GM23338 (cell line): ENCODE results near the gene RSPO1. TPM values are rescaled to one million over a fixed set of nuclear protein-coding genes. Genes with fewer than 3 reads are reported as not detected.

Source experiments
- ATAC-seq: fragments of 200-7000 bp; cut with Tn5 transposase; 3 replicates; pipeline ENCODE4 v1.9.1; 2020
- DNase-seq: peaks from one replicate; pipeline ENCODE4 v3.0.0-alpha.2; 2015; ENCODE audit warnings: low spot score
- H2AFZ ChIP-seq: fragments of 200-600 bp; sonication (generic); 2 replicates; pipeline ENCODE4 v1.8.0; 2016; ENCODE audit warnings: antibody characterized with exemption, mild to moderate bottlenecking, moderate library complexity
- H3F3A ChIP-seq: fragments of 200-600 bp; sonication (generic); replicated peaks from 2 replicates; pipeline ENCODE4 v1.8.0; 2017; ENCODE audit warnings: antibody characterized with exemption, mixed run types, low read depth
- H3K27ac ChIP-seq: fragments of 200-600 bp; sonication (generic); 2 replicates; pipeline ENCODE4 v1.6.1; 2016; ENCODE audit warnings: low read depth
- H3K27me3 ChIP-seq: fragments of 200-600 bp; sonication (generic); 2 replicates; pipeline ENCODE4 v1.8.0; 2016; ENCODE audit warnings: mild to moderate bottlenecking, mixed run types, moderate library complexity; ENCODE audit not compliant: insufficient read depth
- H3K36me3 ChIP-seq: fragments of 200-600 bp; sonication (generic); 2 replicates; pipeline ENCODE4 v1.8.0; 2016; ENCODE audit warnings: mild to moderate bottlenecking; ENCODE audit not compliant: insufficient read depth
- H3K4me1 ChIP-seq: fragments of 200-600 bp; sonication (generic); 2 replicates; pipeline ENCODE4 v1.8.0; 2016; ENCODE audit warnings: mild to moderate bottlenecking, moderate library complexity; ENCODE audit not compliant: insufficient read depth
- H3K4me2 ChIP-seq: fragments of 200-600 bp; sonication (generic); 2 replicates; pipeline ENCODE4 v1.7.1; 2017; ENCODE audit warnings: mixed run types
- H3K4me3 ChIP-seq: fragments of 200-600 bp; sonication (generic); 2 replicates; pipeline ENCODE4 v1.6.1; 2016; ENCODE audit warnings: mixed run types
- H3K79me2 ChIP-seq: fragments of 200-600 bp; sonication (generic); replicated peaks from 2 replicates; pipeline ENCODE4 v1.8.0; 2017; ENCODE audit warnings: mild to moderate bottlenecking; ENCODE audit not compliant: insufficient read depth
- H3K9me2 ChIP-seq: fragments of 200-600 bp; sonication (generic); 2 replicates; pipeline ENCODE4 v1.8.0; 2017; ENCODE audit not compliant: insufficient read depth
- H4K20me1 ChIP-seq: fragments of 200-600 bp; sonication (generic); replicated peaks from 2 replicates; pipeline ENCODE4 v1.8.0; 2017; ENCODE audit warnings: mild to moderate bottlenecking; ENCODE audit not compliant: insufficient read depth
- H3K27ac Mint-ChIP-seq: 2 replicates; pipeline ENCODE4 v1.8.0; 2020; ENCODE audit warnings: inconsistent platforms, mild to moderate bottlenecking, moderate library complexity, mixed read lengths
- H3K27me3 Mint-ChIP-seq: 3 replicates; pipeline ENCODE4 v1.8.0; 2022; ENCODE audit warnings: low read depth, mild to moderate bottlenecking, moderate library complexity, mixed read lengths, inconsistent platforms; ENCODE audit not compliant: insufficient read depth, poor library complexity
- H3K36me3 Mint-ChIP-seq: 3 replicates; pipeline ENCODE4 v1.8.0; 2021; ENCODE audit warnings: low read depth, mild to moderate bottlenecking, inconsistent platforms, moderate library complexity, mixed read lengths
- H3K4me1 Mint-ChIP-seq: 3 replicates; pipeline ENCODE4 v1.8.0; 2020; ENCODE audit warnings: mild to moderate bottlenecking, inconsistent platforms, mixed read lengths
- H3K4me3 Mint-ChIP-seq: 3 replicates; pipeline ENCODE4 v1.8.0; 2021; ENCODE audit warnings: moderate library complexity, mild to moderate bottlenecking, inconsistent platforms, mixed read lengths
- H3K9me3 Mint-ChIP-seq: 3 replicates; pipeline ENCODE4 v1.8.0; 2020; ENCODE audit warnings: moderate library complexity, mild to moderate bottlenecking, inconsistent platforms, mixed read lengths
- CREB1 ChIP-seq: fragments of 250-450 bp; sonication (Bioruptor Pico); IDR thresholded peaks from 2 replicates; pipeline ENCODE4 v1.5.0; 2020; ENCODE audit warnings: low read depth, mild to moderate bottlenecking, moderate library complexity
- EZH2 ChIP-seq: fragments of 200-600 bp; sonication (generic); IDR thresholded peaks from one replicate; pipeline ENCODE4 v1.8.0; 2017; ENCODE audit warnings: antibody characterized with exemption, mild to moderate bottlenecking, low read depth; ENCODE audit not compliant: unreplicated experiment
- JUNB ChIP-seq: IDR thresholded peaks from one replicate; pipeline ENCODE4 v1.6.1; 2016; ENCODE audit warnings: antibody characterized with exemption; ENCODE audit not compliant: unreplicated experiment
- NANOG ChIP-seq: IDR thresholded peaks from 2 replicates; pipeline ENCODE4 v1.6.1; 2016; ENCODE audit warnings: antibody characterized with exemption, borderline replicate concordance
- POLR2AphosphoS5 ChIP-seq: IDR thresholded peaks from 2 replicates; pipeline ENCODE4 v1.6.1; 2016; ENCODE audit warnings: antibody characterized with exemption, low read depth
- STAT1 ChIP-seq: IDR thresholded peaks from one replicate; pipeline ENCODE4 v1.6.1; 2016; ENCODE audit warnings: antibody characterized with exemption; ENCODE audit not compliant: unreplicated experiment
- ZNF114 ChIP-seq: fragments of 250-450 bp; sonication (Bioruptor Pico); IDR thresholded peaks from 2 replicates; pipeline ENCODE4 v1.5.0; 2020; ENCODE audit warnings: mild to moderate bottlenecking, moderate library complexity
- ZNF331 ChIP-seq: fragments of 250-450 bp; sonication (Bioruptor Pico); IDR thresholded peaks from 2 replicates; pipeline ENCODE4 v1.5.0; 2020; ENCODE audit warnings: low read depth, mild to moderate bottlenecking, moderate library complexity
- polyA plus RNA-seq: library from polyadenylated mRNA; unstranded; fragments of >200 nt; fragmentation: Nextera tagmentation; extraction: Ambion mirVana; gene quantifications from 2 replicates; pipeline ENCODE4 v1.2.1, GENCODE V29; 2016
- total RNA-seq: library from RNA; depleted of rRNA; stranded (reverse); fragments of >200 nt; shearing (Covaris generic); gene quantifications from 2 replicates; pipeline ENCODE4 v1.2.3, GENCODE V29; 2014
- TF ChIP-seq, protein P1 (sequence below): IDR thresholded peaks from 2 replicates; pipeline ENCODE4 v1.6.1; 2016; ENCODE audit warnings: antibody characterized with exemption
- TF ChIP-seq, protein P2 (sequence below): fragments of 250-450 bp; sonication (Bioruptor Pico); IDR thresholded peaks from 2 replicates; pipeline ENCODE4 v1.5.0; 2020; ENCODE audit warnings: mild to moderate bottlenecking, moderate library complexity

The RSPO1 gene
- total and polyA plus RNA-seq, 2 experiments from 2014 or later, result 0.11 TPM; not detected in 1

DNA sequence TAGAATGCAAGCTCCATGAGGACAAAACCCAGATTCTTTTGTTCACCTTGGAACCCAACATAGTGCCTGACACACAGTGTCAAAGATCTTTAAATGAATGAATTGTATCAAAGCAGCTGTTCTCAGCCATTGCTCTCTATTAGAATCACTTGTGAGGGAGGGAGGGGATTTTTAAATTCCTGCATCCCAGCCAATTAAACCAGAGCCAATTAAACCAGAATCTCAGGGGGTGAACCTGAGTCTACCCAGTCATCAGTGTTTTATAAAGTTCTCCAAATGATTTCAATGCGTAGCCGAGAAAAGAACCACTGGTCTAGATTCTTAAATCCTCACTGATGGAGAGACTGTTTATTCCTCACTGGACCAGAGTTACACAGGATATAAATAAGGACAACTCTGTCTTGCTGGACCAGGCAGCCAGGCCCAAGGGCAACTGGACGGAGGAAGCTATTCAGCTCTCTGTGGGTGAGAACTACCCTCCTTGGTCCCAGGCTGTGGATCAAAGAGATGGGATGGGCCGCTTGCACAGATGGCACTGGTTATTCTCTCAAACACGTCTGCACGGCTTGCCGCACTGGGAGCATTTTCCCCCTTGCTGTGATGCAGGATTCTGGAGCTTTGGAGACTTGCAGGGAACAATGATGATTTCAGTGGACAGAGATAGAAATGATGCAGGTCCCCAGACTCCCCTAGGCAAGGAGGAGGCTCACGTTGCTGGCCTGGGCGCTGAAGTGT, 37.6 kb upstream of the RSPO1 start:
- Histone ChIP-seq H3K4me2 (no peak overlapping the region), H3K27me3 (no peaks in the 10 kb centered on the region), H3K4me3 (no peak overlapping the region), H2AFZ (no peak overlapping the region), H3K79me2 (no peaks in the 10 kb centered on the region), H3K9me2 (no peaks in the 10 kb centered on the region), H3K27ac (no peak overlapping the region), H3K36me3 (no peaks in the 10 kb centered on the region), H3F3A (no peaks in the 10 kb centered on the region), H3K4me1 (no peaks in the 10 kb centered on the region), H4K20me1 (no peaks in the 10 kb centered on the region)
- Mint-ChIP-seq H3K36me3 (no peaks in the 10 kb centered on the region), H3K4me1 (peaks cover 6% of the 10 kb centered on the region), H3K4me3 (no peak overlapping the region), H3K27me3 (peaks cover 6% of the 10 kb centered on the region), H3K27ac (no peak overlapping the region), H3K9me3 (no peaks in the 10 kb centered on the region)
- no peak for ATAC-seq
- DNase-seq, result no peak
- TF ChIP-seq CREB1 (CRISPR knock-in tag), result no peak
- TF ChIP-seq NANOG, result no peak

DNA sequence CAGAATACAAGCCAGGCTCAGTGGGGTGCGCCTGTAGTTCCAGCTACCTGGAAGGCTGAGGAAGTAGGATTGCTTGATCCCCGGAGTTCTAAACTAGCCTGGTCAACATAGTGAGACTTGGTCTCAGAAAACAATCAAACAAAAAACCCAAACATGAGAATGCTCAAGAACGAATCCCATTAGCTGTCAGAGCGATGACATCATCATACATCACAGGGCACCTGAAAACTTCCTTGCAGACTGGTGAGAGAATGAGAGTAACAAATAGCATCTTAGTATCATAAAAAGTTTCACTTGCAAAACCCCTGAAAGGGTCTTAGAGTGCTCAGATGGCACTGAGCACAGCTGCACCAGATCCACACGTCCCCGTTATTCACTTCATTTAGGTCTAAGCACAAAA, 36.6 kb upstream of the RSPO1 start:
- ATAC-seq (no peak), DNase-seq (no peak)
- Histone ChIP-seq H3K27me3 (no peaks in the 10 kb centered on the region), H3K4me1 (no peaks in the 10 kb centered on the region), H2AFZ (no peak overlapping the region), H3K9me2 (no peaks in the 10 kb centered on the region), H3K27ac (no peak overlapping the region), H3K36me3 (no peaks in the 10 kb centered on the region), H3F3A (no peaks in the 10 kb centered on the region), H4K20me1 (no peaks in the 10 kb centered on the region), H3K4me3 (no peak overlapping the region), H3K79me2 (no peaks in the 10 kb centered on the region), H3K4me2 (no peak overlapping the region)
- TF ChIP-seq, protein P1, sequence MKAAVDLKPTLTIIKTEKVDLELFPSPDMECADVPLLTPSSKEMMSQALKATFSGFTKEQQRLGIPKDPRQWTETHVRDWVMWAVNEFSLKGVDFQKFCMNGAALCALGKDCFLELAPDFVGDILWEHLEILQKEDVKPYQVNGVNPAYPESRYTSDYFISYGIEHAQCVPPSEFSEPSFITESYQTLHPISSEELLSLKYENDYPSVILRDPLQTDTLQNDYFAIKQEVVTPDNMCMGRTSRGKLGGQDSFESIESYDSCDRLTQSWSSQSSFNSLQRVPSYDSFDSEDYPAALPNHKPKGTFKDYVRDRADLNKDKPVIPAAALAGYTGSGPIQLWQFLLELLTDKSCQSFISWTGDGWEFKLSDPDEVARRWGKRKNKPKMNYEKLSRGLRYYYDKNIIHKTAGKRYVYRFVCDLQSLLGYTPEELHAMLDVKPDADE, result no peak
- TF ChIP-seq CREB1 (CRISPR knock-in tag) (no peak), POLR2AphosphoS5 (no peak), ZNF331 (no peak), ZNF114 (CRISPR knock-in tag) (no peak), JUNB (no peak)
- Mint-ChIP-seq H3K27me3 (peaks cover 6% of the 10 kb centered on the region), H3K27ac (no peak overlapping the region), H3K9me3 (no peaks in the 10 kb centered on the region), H3K4me3 (no peak overlapping the region), H3K36me3 (no peaks in the 10 kb centered on the region), H3K4me1 (peaks cover 2% of the 10 kb centered on the region; the same call in 1 of the 3 replicates)

DNA sequence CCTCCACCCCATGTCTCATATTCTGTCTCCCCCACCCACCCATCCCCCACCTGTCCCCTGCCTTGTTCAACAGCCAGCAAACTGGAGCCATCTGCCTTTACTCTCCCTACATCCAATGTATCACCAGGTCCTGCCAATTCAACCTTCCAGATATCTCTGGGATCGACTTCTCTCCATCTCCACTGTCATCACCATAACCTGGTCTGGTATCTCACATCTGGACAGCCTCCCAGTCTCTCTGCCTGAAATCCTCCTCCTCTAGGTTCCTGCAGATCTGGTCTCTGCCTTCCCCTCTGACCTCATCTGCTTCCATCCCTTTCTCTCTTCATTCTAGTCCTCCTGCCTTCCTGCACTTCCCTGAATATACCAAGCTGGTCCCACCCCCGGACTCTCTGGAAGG, 35.4 kb upstream of the RSPO1 start:
- Histone ChIP-seq H3K4me2 (no peak overlapping the region), H4K20me1 (no peaks in the 10 kb centered on the region), H3K9me2 (no peaks in the 10 kb centered on the region), H3K4me1 (no peaks in the 10 kb centered on the region), H3K27me3 (no peaks in the 10 kb centered on the region), H3F3A (no peaks in the 10 kb centered on the region), H2AFZ (no peak overlapping the region), H3K36me3 (no peaks in the 10 kb centered on the region), H3K4me3 (no peak overlapping the region), H3K27ac (no peak overlapping the region), H3K79me2 (no peaks in the 10 kb centered on the region)
- Mint-ChIP-seq H3K27ac (no peak overlapping the region), H3K4me3 (no peak overlapping the region), H3K4me1 (peaks cover 2% of the 10 kb centered on the region; the same call in 1 of the 3 replicates), H3K36me3 (no peaks in the 10 kb centered on the region), H3K9me3 (no peaks in the 10 kb centered on the region), H3K27me3 (peaks cover 5% of the 10 kb centered on the region)
- DNase-seq (no peak), ATAC-seq (no peak)
- TF ChIP-seq NANOG, result no peak
- no peak for TF ChIP-seq STAT1
- TF ChIP-seq EZH2, result no peak
- TF ChIP-seq, protein P2, sequence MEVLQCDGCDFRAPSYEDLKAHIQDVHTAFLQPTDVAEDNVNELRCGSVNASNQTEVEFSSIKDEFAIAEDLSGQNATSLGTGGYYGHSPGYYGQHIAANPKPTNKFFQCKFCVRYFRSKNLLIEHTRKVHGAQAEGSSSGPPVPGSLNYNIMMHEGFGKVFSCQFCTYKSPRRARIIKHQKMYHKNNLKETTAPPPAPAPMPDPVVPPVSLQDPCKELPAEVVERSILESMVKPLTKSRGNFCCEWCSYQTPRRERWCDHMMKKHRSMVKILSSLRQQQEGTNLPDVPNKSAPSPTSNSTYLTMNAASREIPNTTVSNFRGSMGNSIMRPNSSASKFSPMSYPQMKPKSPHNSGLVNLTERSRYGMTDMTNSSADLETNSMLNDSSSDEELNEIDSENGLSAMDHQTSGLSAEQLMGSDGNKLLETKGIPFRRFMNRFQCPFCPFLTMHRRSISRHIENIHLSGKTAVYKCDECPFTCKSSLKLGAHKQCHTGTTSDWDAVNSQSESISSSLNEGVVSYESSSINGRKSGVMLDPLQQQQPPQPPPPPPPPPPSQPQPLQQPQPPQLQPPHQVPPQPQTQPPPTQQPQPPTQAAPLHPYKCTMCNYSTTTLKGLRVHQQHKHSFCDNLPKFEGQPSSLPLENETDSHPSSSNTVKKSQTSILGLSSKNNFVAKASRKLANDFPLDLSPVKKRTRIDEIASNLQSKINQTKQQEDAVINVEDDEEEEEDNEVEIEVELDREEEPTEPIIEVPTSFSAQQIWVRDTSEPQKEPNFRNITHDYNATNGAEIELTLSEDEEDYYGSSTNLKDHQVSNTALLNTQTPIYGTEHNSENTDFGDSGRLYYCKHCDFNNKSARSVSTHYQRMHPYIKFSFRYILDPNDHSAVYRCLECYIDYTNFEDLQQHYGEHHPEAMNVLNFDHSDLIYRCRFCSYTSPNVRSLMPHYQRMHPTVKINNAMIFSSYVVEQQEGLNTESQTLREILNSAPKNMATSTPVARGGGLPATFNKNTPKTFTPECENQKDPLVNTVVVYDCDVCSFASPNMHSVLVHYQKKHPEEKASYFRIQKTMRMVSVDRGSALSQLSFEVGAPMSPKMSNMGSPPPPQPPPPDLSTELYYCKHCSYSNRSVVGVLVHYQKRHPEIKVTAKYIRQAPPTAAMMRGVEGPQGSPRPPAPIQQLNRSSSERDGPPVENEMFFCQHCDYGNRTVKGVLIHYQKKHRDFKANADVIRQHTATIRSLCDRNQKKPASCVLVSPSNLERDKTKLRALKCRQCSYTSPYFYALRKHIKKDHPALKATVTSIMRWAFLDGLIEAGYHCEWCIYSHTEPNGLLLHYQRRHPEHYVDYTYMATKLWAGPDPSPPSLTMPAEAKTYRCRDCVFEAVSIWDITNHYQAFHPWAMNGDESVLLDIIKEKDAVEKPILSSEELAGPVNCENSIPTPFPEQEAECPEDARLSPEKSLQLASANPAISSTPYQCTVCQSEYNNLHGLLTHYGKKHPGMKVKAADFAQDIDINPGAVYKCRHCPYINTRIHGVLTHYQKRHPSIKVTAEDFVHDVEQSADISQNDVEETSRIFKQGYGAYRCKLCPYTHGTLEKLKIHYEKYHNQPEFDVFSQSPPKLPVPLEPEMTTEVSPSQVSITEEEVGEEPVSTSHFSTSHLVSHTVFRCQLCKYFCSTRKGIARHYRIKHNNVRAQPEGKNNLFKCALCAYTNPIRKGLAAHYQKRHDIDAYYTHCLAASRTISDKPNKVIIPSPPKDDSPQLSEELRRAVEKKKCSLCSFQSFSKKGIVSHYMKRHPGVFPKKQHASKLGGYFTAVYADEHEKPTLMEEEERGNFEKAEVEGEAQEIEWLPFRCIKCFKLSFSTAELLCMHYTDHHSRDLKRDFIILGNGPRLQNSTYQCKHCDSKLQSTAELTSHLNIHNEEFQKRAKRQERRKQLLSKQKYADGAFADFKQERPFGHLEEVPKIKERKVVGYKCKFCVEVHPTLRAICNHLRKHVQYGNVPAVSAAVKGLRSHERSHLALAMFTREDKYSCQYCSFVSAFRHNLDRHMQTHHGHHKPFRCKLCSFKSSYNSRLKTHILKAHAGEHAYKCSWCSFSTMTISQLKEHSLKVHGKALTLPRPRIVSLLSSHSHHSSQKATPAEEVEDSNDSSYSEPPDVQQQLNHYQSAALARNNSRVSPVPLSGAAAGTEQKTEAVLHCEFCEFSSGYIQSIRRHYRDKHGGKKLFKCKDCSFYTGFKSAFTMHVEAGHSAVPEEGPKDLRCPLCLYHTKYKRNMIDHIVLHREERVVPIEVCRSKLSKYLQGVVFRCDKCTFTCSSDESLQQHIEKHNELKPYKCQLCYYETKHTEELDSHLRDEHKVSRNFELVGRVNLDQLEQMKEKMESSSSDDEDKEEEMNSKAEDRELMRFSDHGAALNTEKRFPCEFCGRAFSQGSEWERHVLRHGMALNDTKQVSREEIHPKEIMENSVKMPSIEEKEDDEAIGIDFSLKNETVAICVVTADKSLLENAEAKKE (CRISPR knock-in tag), result no peak
